Lung (tissue), 12 donors: ENCODE results near the gene GAK. TPM values are rescaled to one million over a fixed set of nuclear protein-coding genes. Genes with fewer than 3 reads are reported as not detected.

Source experiments
- ATAC-seq: fragments of 200-7000 bp; cut with Tn5 transposase; one replicate; pipeline ENCODE4 v1.9.1; 2020; ENCODE audit warnings: moderate number of reproducible peaks; ENCODE audit not compliant: insufficient read depth, low FRiP score
- DNase-seq, 3 donors: peaks; one replicate each; pipeline ENCODE4 v3.0.0-alpha.2; 2013 to 2017
- H3K27ac ChIP-seq, 2 donors: one replicate each; pipeline ENCODE4 v1.5.1; 2013; ENCODE audit warnings: mild to moderate bottlenecking in 2 of 2, moderate library complexity in 2 of 2, control low read depth in 1 of 2, inconsistent platforms in 1 of 2, low read depth in 1 of 2, low read length in 1 of 2
- H3K27me3 ChIP-seq, 3 donors: one replicate each; pipeline ENCODE4 v1.5.1; 2013; ENCODE audit warnings: low read length in 2 of 3; ENCODE audit not compliant: control insufficient read depth in 3 of 3, insufficient read depth in 3 of 3
- H3K36me3 ChIP-seq, 4 donors: one replicate each; pipeline ENCODE4 v1.5.1; 2013; ENCODE audit warnings: low read length in 4 of 4, mild to moderate bottlenecking in 1 of 4, moderate library complexity in 1 of 4; ENCODE audit not compliant: control insufficient read depth in 4 of 4, insufficient read depth in 4 of 4
- H3K4me1 ChIP-seq, 5 donors: one replicate each; pipeline ENCODE4 v1.5.1; 2013; ENCODE audit warnings: low read length in 5 of 5, mild to moderate bottlenecking in 2 of 5, moderate library complexity in 1 of 5; ENCODE audit not compliant: control insufficient read depth in 5 of 5, insufficient read depth in 5 of 5
- H3K4me3 ChIP-seq: one replicate; pipeline ENCODE4 v1.5.1; 2013; ENCODE audit warnings: mild to moderate bottlenecking, control low read depth, moderate library complexity
- H3K9ac ChIP-seq, 2 donors: one replicate each; pipeline ENCODE4 v1.5.1; 2013; ENCODE audit warnings: low read length in 2 of 2, control low read depth in 1 of 2; ENCODE audit not compliant: insufficient read depth in 1 of 2
- H3K9me3 ChIP-seq, 4 donors: one replicate each; pipeline ENCODE4 v1.5.1; 2013; ENCODE audit warnings: low read length in 3 of 4, mild to moderate bottlenecking in 1 of 4, moderate library complexity in 1 of 4; ENCODE audit not compliant: control insufficient read depth in 4 of 4, insufficient read depth in 3 of 4
- CTCF ChIP-seq: IDR thresholded peaks from 2 replicates; pipeline ENCODE4 v1.5.1; 2012; ENCODE audit warnings: mild to moderate bottlenecking; ENCODE audit errors: control extremely low read depth, extremely low read depth
- WGBS, 2 donors: extraction: QIAGEN DNeasy Blood & Tissue Kit; methylation state at CpG; one replicate each; pipeline ENCODE4 v1.1.7; 2013; 5-methylcytosine and 5-hydroxymethylcytosine counted together
- polyA plus RNA-seq, 2 donors: library from polyadenylated mRNA; stranded (reverse); fragments of 200-250 nt; gene quantifications; one replicate each; pipeline ENCODE4 v1.2.1, GENCODE V29; 2013
- total RNA-seq, 2 donors: library from RNA; depleted of rRNA in 1 of 2; stranded (reverse); fragments of >200 nt in 1 of 2; gene quantifications; one replicate each; pipeline ENCODE4 v1.2.1, GENCODE V29; 2014 to 2021
- donor health status: control.
- donor health status: control.
- donor health status: Bipolar disorder and iron deficiency.
- donor health status: healthy.
- donor health status: DM: yes; HTN: yes; CAD: no.

The GAK gene
- total and polyA plus RNA-seq, 4 donors, result 101 to 178 (median 137) TPM

GRCh38 chr4:869776-870175 lies 62.3 kb downstream of the GAK start:
- Histone ChIP-seq H3K9ac (no peak overlapping the region), H3K9me3 (peaks cover 0 to 4% (median 1%) of the 10 kb centered on the region in 4 donors), H3K27me3 (no peaks in the 10 kb centered on the region), H3K4me3 (no peak overlapping the region), H3K27ac (no peak overlapping the region), H3K4me1 (no peaks in the 10 kb centered on the region), H3K36me3 (peaks cover 19 to 86% (median 29%) of the 10 kb centered on the region in 4 donors)
- no peak for TF ChIP-seq CTCF
- no peak for DNase-seq
- no peak for ATAC-seq
- WGBS, 2 donors, result 97 to 99% methylated on average over 15 of the region's 15 CpGs

GRCh38 chr4:868421-868820 lies 63.7 kb downstream of the GAK start:
- Histone ChIP-seq H3K9ac (no peak overlapping the region), H3K9me3 (peaks cover 0 to 4% (median 1%) of the 10 kb centered on the region in 4 donors), H3K27me3 (no peaks in the 10 kb centered on the region), H3K36me3 (peaks cover 18 to 87% (median 30%) of the 10 kb centered on the region in 4 donors), H3K4me1 (no peaks in the 10 kb centered on the region), H3K27ac (no peak overlapping the region), H3K4me3 (no peak overlapping the region)
- 97 to 98% methylated on average over 21 of the region's 21 CpGs for WGBS, 2 donors
- TF ChIP-seq CTCF, result no peak
- ATAC-seq, result no peak
- no peak for DNase-seq

- no peak for ATAC-seq
- WGBS, 2 donors, result 90 to 93% methylated on average over 26 of the region's 26 CpGs
- Histone ChIP-seq H3K27me3 (no peaks in the 10 kb centered on the region), H3K27ac (no peak overlapping the region), H3K4me3 (no peak overlapping the region), H3K36me3 (peaks cover 23 to 90% (median 34%) of the 10 kb centered on the region in 4 donors), H3K9ac (no peak overlapping the region), H3K4me1 (no peaks in the 10 kb centered on the region), H3K9me3 (peaks cover 0 to 4% (median 1%) of the 10 kb centered on the region in 4 donors)
- DNase-seq, result no peak
- no peak for TF ChIP-seq CTCF
Observed at GRCh38 chr4:867526-868250, 64.4 kb downstream of the GAK start.
